PC-3 (cell line): ENCODE measurements around the gene CRYM.

Experiments
- EZH2phosphoT487 ChIP-seq: fragments of 300-600 bp; sonication (generic); IDR thresholded peaks from 2 replicates; pipeline ENCODE4 v1.6.1; 2018; ENCODE audit warnings: mild to moderate bottlenecking, antibody characterized with exemption, low read length, borderline replicate concordance
- TF ChIP-seq, protein P1 (sequence below): fragments of 300-600 bp; sonication (generic); conservative IDR thresholded peaks from 2 replicates; pipeline ENCODE4 v1.5.1; 2017; ENCODE audit warnings: antibody characterized with exemption, low read depth, mild to moderate bottlenecking, low read length

DNA sequence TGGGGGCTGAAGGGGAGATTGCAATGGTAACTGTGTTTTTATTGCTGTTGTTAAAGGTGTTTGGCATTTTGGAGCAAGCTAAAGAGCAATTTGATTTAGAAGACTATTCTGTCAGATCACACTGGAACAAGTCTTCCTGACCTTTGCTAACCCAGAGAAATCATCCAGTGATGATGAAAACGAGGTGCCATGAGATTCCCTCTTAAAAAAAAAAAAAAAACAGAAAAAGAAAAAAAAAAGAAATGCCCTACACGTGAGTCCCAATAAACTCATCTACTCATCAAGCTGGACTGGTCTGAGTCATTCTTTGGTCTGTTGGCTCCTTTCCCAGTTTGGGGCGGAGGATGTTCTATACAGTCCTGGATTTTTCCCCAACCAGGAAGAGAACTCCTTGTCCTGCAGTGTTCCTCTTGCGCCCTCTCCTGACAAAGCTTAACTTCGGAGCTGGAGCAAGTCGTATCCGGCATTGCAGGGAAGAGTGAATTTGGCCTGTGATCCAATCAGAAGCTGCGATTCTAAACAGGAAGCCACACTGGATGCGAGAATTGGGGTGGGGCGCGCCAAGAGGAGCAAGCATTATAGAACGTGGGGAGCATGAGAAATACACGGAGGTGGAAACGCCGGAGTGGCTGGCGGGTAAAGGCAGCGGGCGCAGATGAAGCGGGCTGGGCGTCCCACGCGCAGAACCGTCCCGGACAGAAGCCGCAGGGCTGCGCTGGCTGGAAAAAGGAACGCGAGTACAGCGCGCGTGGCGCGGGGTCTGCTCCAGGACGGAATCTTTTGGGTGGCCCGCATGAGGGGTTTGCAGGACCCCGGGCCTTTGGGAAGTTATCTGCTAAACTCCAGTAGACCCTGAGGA, 22.4 kb upstream of the CRYM start:
- TF ChIP-seq, protein P1, sequence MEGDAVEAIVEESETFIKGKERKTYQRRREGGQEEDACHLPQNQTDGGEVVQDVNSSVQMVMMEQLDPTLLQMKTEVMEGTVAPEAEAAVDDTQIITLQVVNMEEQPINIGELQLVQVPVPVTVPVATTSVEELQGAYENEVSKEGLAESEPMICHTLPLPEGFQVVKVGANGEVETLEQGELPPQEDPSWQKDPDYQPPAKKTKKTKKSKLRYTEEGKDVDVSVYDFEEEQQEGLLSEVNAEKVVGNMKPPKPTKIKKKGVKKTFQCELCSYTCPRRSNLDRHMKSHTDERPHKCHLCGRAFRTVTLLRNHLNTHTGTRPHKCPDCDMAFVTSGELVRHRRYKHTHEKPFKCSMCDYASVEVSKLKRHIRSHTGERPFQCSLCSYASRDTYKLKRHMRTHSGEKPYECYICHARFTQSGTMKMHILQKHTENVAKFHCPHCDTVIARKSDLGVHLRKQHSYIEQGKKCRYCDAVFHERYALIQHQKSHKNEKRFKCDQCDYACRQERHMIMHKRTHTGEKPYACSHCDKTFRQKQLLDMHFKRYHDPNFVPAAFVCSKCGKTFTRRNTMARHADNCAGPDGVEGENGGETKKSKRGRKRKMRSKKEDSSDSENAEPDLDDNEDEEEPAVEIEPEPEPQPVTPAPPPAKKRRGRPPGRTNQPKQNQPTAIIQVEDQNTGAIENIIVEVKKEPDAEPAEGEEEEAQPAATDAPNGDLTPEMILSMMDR, result peak; percentile 86
- no peak for TF ChIP-seq EZH2phosphoT487
